ENCODE data around the gene TNN.
A peak's percentile ranks its signal among the peaks of the same experiment; 100 is the strongest.

TNN gene

GRCh38 chr1:175132436-175132835 lies 64.8 kb downstream of the TNN start:
- Histone ChIP-seq H3K4me3 (no peak overlapping the region), H3K27ac (no peak overlapping the region)
- no peak for TF ChIP-seq CTCF (IDR thresholded peaks at IDR 0.05)
- no peak for DNase-seq (ENCODE audit: low spot score)

DNA sequence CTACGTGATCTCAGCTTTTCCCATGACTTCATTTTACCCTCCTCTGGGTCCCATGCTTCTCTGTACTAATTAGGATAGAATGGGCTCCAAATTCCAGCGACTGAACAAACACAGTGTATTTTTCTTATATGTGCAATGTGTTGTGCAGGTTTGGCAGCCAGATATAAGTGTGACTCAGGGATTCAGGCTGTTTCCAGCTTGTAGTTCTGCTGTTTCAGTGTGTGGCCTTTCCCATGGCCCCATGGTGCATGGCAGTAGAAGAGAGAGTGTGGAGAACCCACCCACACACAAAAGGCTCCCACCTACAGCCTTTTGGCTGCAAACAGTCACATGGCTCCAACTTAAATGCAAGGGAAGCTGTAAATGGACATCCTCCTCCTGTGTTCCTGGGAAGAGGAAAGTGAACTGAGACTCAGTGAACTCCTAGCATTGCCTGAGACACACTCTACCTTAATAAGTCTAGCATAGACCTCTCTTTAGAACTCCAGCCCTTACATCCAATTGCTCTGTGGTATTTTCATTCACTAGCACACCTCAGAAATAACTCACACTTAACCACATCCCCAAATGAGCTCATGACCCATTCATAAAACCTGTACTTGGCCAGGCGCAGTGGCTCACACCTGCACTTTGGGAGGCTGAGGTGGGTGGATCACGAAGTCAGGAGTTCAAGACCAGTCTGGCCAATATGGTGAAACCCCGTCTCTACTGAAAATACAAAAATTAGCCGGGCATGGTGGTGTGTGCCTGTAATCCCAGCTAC lies 66.2 kb downstream of the TNN start:
- TF ChIP-seq CTCF (IDR thresholded peaks at IDR 0.05) = no peak

DNA sequence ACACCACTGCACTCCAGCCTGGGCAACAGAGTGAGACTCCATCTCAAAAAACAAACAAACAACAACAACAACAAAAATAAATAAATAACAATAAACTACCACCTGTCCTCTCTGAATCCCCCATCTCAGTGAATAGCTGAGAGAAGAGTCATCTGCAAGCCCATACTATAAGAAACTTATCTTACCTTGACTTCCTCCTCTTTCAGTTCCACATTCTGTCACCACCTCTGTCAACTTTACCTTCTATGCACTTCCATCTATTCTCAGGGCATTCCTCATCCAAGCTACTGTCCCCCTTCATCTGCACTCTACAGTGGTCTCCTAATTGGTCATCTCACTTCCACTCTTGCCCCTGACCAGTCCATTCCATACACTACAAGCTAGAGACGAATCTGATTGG lies 66.9 kb downstream of the TNN start:
- Histone ChIP-seq H3K4me3 (no peak overlapping the region), H3K27ac (no peak overlapping the region)
- DNase-seq (ENCODE audit: low spot score) = no peak
- no peak for TF ChIP-seq CTCF (IDR thresholded peaks at IDR 0.05)

More for the DNA sequence above, 66.2 kb downstream of the TNN start:
- Histone ChIP-seq H3K27ac (no peak overlapping the region), H3K4me3 (no peak overlapping the region)
- DNase-seq (ENCODE audit: low spot score) = no peak

DNA sequence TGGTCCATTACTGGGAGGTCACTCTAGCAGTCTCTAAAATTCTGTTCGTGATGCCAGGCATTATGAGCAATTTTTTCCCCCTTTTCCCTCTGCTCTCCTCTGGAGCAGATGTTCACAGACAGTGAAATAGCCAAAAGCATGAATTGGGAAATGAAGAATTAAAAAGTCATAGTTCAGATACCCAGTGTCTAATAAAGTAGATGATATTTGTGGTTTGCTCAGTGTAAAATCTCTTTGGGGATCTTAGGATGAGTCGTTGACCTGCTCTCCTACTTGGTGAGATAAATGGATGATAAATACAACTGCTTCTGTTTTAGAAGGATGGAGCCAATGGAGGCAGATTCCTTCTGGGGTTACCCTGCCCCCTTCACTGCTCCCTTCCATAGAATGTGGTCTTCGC lies 68.6 kb downstream of the TNN start:
- Histone ChIP-seq H3K4me3 (no peak overlapping the region), H3K27ac (no peak overlapping the region)
- no peak for DNase-seq (ENCODE audit: low spot score)
- no peak for TF ChIP-seq CTCF (IDR thresholded peaks at IDR 0.05)

- H3K27ac ChIP-seq = no peak overlapping the region
- TF ChIP-seq CTCF (IDR thresholded peaks at IDR 0.05) = no peak
- no peak for DNase-seq (ENCODE audit: low spot score)
- no peak overlapping the region for H3K4me3 ChIP-seq
Measured at GRCh38 chr1:175137369-175137768, 69.7 kb downstream of the TNN start.

GRCh38 chr1:175138579-175138978 lies 70.9 kb downstream of the TNN start:
- TF ChIP-seq CTCF (IDR thresholded peaks at IDR 0.05) = no peak
- Histone ChIP-seq H3K27ac (no peak overlapping the region), H3K4me3 (no peak overlapping the region)
- no peak for DNase-seq (ENCODE audit: low spot score)

- no peak for TF ChIP-seq CTCF (IDR thresholded peaks at IDR 0.05)
- Histone ChIP-seq H3K4me3 (peak overlapping the region; percentile 39), H3K27ac (no peak overlapping the region)
- DNase-seq (ENCODE audit: low spot score) = no peak
Measured at GRCh38 chr1:175145899-175146528, 78.4 kb downstream of the TNN start.
